NCI-H146 treated with DMSO at 0.1 percent for 48 hours (cell line): ENCODE measurements around the gene GPR68.
"Not testable (repeated sequence)": the region's sequence is repeated elsewhere in the genome, so short reads cannot be mapped to it uniquely, and the experiment has no call there.

Experiments used
- DNase-seq: peaks from one replicate; lab custom pipeline; 2025; ENCODE audit not compliant: unreplicated experiment; lab: John Stamatoyannopoulos, UW

Gene GPR68

GRCh38 chr14:91230397-91231035 is 14.0 kb downstream of the GPR68 start:
- no peak for DNase-seq

GRCh38 chr14:91229743-91230200 is 14.7 kb downstream of the GPR68 start:
- DNase-seq, result no peak

GRCh38 chr14:91229005-91229382 is 15.5 kb downstream of the GPR68 start:
- no peak for DNase-seq

- DNase-seq, result no peak
These were observed 16.1 kb downstream of the GPR68 start for GRCh38 chr14:91228112-91229004.

- DNase-seq, result no peak
These were observed 17.3 kb downstream of the GPR68 start for GRCh38 chr14:91227183-91227628.

- not testable (repeated sequence) for DNase-seq
These were observed 18.1 kb downstream of the GPR68 start for GRCh38 chr14:91226360-91226759.

GRCh38 chr14:91225025-91225424 is 19.5 kb downstream of the GPR68 start:
- DNase-seq, result no peak

- DNase-seq, result no peak
These were observed 21.3 kb downstream of the GPR68 start for GRCh38 chr14:91223028-91223783.

- no peak for DNase-seq
These were observed 23.2 kb downstream of the GPR68 start for GRCh38 chr14:91221270-91221669.

- no peak for DNase-seq
These were observed 23.9 kb downstream of the GPR68 start for GRCh38 chr14:91220581-91221000.

- no peak for DNase-seq
These were observed 24.8 kb downstream of the GPR68 start for GRCh38 chr14:91219517-91220389.

GRCh38 chr14:91218014-91218413 is 26.5 kb downstream of the GPR68 start:
- DNase-seq, result no peak

GRCh38 chr14:91216731-91217226 is 27.7 kb downstream of the GPR68 start:
- no peak for DNase-seq

GRCh38 chr14:91215381-91215780 is 29.1 kb downstream of the GPR68 start:
- DNase-seq, result no peak

- DNase-seq, result no peak
These were observed 30.2 kb downstream of the GPR68 start for GRCh38 chr14:91214306-91214705.

- no peak for DNase-seq
These were observed 33.5 kb downstream of the GPR68 start for GRCh38 chr14:91211017-91211416.

GRCh38 chr14:91207008-91207407 is 37.5 kb downstream of the GPR68 start:
- no peak for DNase-seq

GRCh38 chr14:91205459-91205858 is 39.0 kb downstream of the GPR68 start:
- DNase-seq, result no peak

- no peak for DNase-seq
These were observed 39.8 kb downstream of the GPR68 start for GRCh38 chr14:91204657-91205056.

GRCh38 chr14:91202234-91202974 is 42.1 kb downstream of the GPR68 start:
- no peak for DNase-seq
